Putamen (tissue), 1 donor: ENCODE measurements around the gene SEMA5A.

ENCODE experiments used
- DNase-seq: peaks from one replicate; pipeline ENCODE4 v3.0.0-alpha.2; 2016; ENCODE audit warnings: low spot score

SEMA5A gene

GRCh38 chr5:9166202-9167112 is 379.4 kb downstream of the SEMA5A start:
- DNase-seq: no peak

- DNase-seq: no peak
Measured at GRCh38 chr5:9165546-9165945, 380.3 kb downstream of the SEMA5A start.

- no peak for DNase-seq
Measured at GRCh38 chr5:9160747-9161146, 385.1 kb downstream of the SEMA5A start.

GRCh38 chr5:9157811-9158210 is 388.1 kb downstream of the SEMA5A start:
- no peak for DNase-seq

DNA sequence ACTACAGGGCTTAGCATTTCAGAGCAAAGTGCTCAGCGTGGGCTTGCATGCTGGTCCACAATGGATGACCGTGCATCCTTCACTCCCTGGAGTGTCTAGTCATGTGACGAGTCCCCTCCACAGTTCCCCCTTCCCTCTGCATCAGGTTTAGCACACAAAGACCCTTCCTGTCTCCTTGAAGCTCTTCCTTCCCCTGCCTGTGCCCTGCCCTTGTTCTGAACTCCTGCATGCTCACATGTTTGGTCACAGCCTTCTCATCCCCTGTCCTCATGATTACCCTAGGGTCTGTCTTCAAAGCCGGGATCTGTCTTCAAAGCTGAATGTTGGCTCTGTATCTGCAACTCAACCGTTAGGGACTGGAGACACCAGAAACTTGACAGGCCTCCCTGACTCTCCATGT is 388.9 kb downstream of the SEMA5A start:
- DNase-seq: no peak

DNA sequence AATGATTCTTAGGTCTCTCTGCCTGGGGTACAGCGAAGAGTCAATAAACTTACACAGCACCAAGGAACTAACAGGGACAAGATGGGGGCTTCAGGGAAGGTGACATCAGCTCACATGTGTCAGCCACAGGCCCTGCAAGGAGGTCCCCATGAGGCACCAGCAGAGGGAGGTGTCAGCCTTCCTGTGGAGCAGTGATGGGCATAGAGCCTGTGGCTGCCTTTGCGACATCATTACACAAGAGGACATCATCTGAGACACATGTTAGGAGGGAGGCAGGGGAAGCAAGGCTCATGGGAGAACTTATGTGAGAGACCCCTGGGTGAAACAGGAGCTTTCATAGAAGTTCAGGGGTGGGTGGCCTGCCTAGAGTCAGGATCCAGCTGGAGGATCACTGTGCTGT is 389.6 kb downstream of the SEMA5A start:
- peak; percentile 42 for DNase-seq

DNA sequence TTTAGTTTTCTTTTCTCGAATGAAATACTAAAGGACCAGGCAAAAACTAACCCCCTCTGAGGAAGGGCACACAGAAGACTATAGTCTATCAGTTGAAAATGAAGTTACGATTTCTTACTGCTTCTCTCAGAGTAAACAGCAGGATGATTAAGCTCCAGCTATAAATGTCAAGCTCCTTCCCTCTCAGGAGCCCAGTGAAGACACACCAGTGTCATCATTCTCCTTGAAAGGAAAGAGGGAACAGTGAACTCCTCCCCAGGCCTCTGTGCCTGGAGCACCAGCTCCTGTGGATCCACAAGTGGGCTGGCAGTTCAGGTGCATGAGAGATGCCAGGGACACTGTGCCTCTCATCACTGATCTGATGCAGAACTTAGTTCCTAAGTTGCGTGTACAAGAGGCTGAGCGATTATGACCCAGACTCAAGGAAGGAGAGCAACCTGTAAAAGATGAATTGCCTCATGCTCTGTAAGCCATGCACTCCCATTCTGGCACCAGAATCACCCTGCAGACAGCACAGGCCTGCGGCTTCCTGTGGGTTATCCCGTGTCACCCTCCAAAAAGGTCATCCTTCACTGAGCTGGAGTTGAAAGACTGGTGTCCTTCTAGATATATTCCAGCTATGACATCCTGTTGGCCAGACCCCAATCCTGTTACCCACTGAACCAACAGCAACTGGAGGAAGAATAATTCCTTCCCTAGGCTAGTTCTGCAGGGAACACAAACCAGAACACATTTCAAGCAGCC is 394.0 kb downstream of the SEMA5A start:
- DNase-seq: no peak

- no peak for DNase-seq
Measured at GRCh38 chr5:9149988-9150387, 395.9 kb downstream of the SEMA5A start.

DNA sequence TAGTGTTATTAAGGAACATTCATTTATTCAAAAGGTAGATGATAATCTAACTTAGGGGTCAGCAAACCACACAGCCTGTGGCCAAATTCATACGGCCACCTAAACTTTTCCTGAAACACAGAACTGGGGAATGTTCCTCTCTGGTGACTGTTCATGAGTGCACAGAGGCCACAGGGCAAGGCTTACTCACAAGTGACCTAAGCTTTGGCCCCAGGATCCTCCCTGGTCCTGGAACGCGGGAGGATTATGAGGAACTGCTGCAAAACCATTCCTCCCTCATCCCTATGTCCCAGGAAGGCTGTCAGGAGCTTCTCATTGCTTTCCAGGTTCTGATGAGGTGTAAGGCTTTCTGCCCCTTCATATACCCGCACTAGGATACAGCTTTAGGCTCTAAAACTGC is 397.6 kb downstream of the SEMA5A start:
- no peak for DNase-seq

DNA sequence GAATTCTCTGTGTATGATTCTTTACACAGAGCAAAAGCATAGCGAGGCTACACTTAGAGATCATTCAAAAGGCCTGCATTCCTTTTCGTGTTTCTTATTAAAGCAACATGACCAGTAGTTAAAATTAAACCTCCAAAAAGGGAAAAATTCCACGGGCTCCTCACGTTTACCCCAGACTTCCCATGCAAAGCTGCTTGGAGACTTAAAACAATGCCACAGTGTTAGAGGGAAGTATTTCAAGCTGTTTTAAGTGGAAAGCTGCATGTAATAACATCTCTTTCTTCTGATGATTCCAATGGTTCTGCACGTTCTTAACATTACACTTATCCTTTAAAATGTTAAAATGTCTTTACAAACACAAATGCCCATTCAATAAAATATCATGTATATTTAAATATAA is 405.2 kb downstream of the SEMA5A start:
- no peak for DNase-seq

DNA sequence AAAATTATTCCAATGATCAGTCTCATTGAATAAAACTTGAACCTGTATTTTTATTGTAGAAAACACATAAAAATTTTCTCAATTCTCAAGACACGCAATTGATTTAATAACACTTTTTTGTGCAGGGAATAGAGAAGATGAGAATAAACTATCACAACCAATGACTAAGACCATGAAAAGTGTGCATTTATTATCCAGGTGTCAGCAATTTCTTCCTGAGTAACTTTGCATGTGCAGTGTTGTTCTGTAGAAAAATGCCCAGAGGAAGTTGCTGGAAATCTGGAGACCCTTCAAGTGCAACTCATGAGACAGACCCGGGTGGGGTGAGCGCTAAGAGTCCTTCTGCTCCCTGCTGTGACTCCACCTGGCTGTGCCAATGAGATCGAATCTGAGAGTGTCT is 405.7 kb downstream of the SEMA5A start:
- DNase-seq: no peak

GRCh38 chr5:9139344-9139743 is 406.5 kb downstream of the SEMA5A start:
- DNase-seq: no peak

GRCh38 chr5:9128136-9128535 is 417.7 kb downstream of the SEMA5A start:
- no peak for DNase-seq

DNA sequence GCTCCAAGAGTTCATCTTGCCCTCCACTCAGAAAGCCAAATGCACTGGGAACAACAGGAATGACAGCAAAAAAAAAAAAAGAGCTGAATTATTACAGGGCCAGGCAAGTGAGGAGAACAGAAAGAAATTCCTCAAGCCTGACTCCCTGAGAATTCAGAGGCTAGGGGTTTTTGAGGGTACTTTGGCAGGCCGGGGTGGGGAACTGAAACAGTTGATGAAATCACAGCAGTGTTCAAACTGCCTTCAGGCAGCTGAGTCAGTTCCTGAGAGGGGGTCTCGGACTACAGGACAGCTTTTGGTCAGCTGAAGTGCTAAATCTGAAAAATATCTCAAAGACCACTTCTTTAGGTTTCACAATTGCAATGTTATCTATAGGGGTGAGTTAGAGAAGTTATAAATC is 419.4 kb downstream of the SEMA5A start:
- DNase-seq: no peak

GRCh38 chr5:9125852-9126251 is 420.0 kb downstream of the SEMA5A start:
- DNase-seq: no peak

DNA sequence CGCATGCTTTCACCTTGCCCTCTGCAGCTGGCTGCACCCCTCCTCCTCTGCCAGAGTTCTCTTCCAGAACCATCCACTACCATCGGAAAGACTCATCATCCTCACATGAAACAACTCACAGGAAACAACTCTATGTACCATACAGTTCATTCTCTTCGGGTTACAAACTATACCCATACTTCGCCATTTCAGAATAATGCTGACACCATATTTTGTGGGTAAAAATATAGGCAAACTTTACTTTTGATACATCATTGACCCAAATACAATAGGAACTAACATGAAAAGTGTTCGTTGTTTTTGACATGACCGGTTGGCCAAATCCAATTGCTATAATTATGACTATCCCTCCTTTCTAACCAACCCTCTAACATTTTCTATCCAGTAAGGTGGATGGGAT is 421.0 kb downstream of the SEMA5A start:
- DNase-seq: no peak

DNA sequence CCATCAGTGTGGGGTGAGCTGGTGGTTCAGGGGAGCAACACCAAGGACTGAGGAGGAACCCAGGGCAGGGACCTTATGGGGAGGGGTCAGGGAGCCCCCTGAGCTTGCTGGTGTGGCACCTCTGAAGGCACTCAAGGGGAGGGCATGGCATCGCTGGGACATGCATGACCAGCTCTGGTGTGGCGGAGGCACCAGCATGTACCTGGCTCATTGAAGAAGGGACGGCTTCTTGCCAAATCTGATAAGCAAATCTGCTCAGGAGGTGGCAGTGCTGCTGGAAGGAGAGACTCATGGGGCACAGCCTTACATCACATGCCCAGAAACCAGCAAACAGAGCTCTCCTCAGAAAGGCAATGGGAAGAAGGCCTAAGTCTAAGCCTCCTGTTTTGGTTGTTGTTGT is 421.8 kb downstream of the SEMA5A start:
- DNase-seq: no peak

- DNase-seq: no peak
Measured at GRCh38 chr5:9122528-9122927, 423.3 kb downstream of the SEMA5A start.

GRCh38 chr5:9121597-9121996 is 424.3 kb downstream of the SEMA5A start:
- no peak for DNase-seq

DNA sequence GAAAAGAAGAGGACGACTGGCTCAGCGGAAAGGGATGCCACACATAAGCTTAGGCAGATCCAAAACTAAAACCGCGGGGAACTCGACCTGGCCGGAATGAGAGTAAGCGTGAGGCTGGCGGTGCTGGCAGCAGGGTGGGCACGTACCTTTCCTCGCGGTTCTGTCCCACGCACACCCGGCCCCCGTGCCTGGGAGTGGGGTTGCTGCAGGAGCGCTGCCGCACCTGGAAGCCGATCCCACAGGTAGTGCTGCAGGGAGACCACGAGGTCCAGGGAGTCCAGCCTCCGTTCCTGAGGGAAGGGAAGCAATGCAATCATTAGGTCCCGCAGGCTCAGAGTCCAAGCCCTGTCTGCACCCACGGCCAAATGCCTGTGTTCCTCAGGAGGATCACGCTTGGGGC is 427.0 kb downstream of the SEMA5A start:
- no peak for DNase-seq

DNA sequence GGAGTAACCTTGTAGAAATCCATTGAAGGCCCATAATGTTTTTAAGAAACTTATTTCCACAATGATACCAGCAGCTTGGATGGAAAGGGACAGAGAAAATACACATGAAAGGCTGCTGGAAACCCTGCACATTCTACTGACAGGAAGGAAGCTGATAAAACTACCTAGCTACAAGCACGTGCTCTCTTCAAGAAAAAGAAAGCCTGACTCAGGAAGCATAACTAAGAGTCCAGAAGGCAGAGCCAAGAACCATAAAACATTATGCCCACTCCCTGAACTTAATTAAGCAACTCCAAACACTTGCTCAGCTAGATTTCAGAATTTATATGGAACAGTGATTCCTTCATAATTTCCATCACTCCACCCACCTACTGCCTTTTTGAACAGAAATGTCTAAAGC is 430.8 kb downstream of the SEMA5A start:
- DNase-seq: no peak

- no peak for DNase-seq
Measured at GRCh38 chr5:9112520-9113291, 433.2 kb downstream of the SEMA5A start.

GRCh38 chr5:9108162-9108561 is 437.7 kb downstream of the SEMA5A start:
- DNase-seq: no peak
